Liver (tissue), 3 donors: ENCODE data around the gene GLRX.

Source experiments
- EGR1 ChIP-seq, 2 donors: IDR thresholded peaks; 2 replicates each; pipeline ENCODE4 v1.6.1; 2016 to 2018; ENCODE audit warnings: antibody characterized with exemption in 2 of 2, low read depth in 2 of 2
- FOXA1 ChIP-seq: IDR thresholded peaks from 2 replicates; pipeline ENCODE4 v1.6.1; 2016; ENCODE audit warnings: antibody characterized with exemption
- GABPA ChIP-seq, 2 donors: IDR thresholded peaks in 1 of 2; conservative IDR thresholded peaks in 1 of 2; 2 replicates each; pipeline ENCODE4 v1.6.1; 2016; ENCODE audit warnings: antibody characterized with exemption in 2 of 2, mild to moderate bottlenecking in 1 of 2, moderate library complexity in 1 of 2
- JUND ChIP-seq, 2 donors: IDR thresholded peaks; 2 replicates each; pipeline ENCODE4 v1.6.1; 2016; ENCODE audit warnings: antibody characterized with exemption in 2 of 2
- RAD21 ChIP-seq, 2 donors: IDR thresholded peaks; 2 replicates each; pipeline ENCODE4 v1.6.1; 2016; ENCODE audit warnings: antibody characterized with exemption in 2 of 2, mild to moderate bottlenecking in 2 of 2
- REST ChIP-seq: IDR thresholded peaks from 2 replicates; pipeline ENCODE4 v1.6.1; 2016; ENCODE audit warnings: antibody characterized with exemption, mild to moderate bottlenecking
- TAF1 ChIP-seq: conservative IDR thresholded peaks from 2 replicates; pipeline ENCODE4 v1.6.1; 2016; ENCODE audit warnings: antibody characterized with exemption, mild to moderate bottlenecking
- YY1 ChIP-seq: IDR thresholded peaks from 2 replicates; pipeline ENCODE4 v1.6.1; 2016; ENCODE audit warnings: antibody characterized with exemption, mild to moderate bottlenecking
- TF ChIP-seq, protein P1 (sequence below): fragments of 150-350 bp; IDR thresholded peaks from 2 replicates; pipeline ENCODE4 v1.5.1; 2017; ENCODE audit warnings: improper control_type of control experiment, low read depth, low read length; ENCODE audit not compliant: missing input control
- TF ChIP-seq, protein P2 (sequence below): IDR thresholded peaks from 2 replicates; pipeline ENCODE4 v1.6.1; 2016; ENCODE audit warnings: antibody characterized with exemption
- TF ChIP-seq, protein P3 (sequence below): IDR thresholded peaks from 2 replicates; pipeline ENCODE4 v1.6.1; 2016; ENCODE audit warnings: antibody characterized with exemption
- donor health status: healthy.
- donor health status: healthy.

DNA sequence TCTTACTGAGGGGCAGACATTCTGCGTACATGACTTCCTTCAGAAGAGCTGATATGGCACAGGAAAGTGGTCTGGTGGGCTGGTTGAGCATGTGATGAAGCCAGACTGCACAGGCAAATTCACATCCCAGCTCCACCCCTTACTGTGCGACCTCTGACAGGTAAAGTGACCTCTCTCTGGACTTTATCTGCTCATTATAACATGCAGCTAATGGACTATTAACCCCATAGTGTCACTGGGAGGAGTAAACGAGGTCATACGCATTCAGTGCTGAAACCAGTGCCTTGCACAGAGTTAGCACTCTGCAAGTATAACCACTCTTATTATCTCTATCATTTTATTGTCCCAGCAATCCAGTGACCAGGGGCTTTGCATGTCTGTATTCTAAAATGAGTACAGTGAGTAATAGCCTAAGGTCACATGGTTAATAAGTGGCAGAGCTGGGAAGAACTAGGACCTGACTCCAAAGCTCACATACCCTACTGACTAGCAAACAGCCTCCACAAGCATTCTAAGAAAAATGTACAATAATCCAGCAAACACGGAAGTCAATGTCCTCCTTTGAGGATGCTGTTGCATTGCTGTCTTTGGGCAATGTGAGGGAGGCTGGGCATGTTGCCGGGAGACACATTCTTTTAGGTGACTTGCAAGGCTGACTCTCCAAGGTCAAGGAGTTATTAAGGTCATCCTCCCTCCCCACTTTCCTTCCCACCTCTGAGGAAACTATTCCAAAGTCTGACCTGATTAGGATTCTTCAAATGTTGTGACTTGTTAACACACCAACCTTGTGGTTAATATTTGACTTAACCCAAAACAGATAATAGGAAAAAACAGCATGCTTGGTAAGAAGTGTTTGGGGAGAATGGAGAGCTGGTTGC, 19.0 kb downstream of the GLRX start:
- TF ChIP-seq GABPA (IDR thresholded peaks at IDR 0.05 in 1 of 2, conservative IDR thresholded peaks at IDR 0.05 in 1 of 2) (no peak), YY1 (no peak), TAF1 (no peak), EGR1 (IDR thresholded peaks at IDR 0.05; ENCODE audit: low read depth in 2 of 2) (no peak), FOXA1 (no peak), REST (peak; percentile 18), RAD21 (IDR thresholded peaks at IDR 0.05) (no peak), JUND (IDR thresholded peaks at IDR 0.05) (peak in 1 of 2 donors; percentile 20)
- TF ChIP-seq, protein P1, sequence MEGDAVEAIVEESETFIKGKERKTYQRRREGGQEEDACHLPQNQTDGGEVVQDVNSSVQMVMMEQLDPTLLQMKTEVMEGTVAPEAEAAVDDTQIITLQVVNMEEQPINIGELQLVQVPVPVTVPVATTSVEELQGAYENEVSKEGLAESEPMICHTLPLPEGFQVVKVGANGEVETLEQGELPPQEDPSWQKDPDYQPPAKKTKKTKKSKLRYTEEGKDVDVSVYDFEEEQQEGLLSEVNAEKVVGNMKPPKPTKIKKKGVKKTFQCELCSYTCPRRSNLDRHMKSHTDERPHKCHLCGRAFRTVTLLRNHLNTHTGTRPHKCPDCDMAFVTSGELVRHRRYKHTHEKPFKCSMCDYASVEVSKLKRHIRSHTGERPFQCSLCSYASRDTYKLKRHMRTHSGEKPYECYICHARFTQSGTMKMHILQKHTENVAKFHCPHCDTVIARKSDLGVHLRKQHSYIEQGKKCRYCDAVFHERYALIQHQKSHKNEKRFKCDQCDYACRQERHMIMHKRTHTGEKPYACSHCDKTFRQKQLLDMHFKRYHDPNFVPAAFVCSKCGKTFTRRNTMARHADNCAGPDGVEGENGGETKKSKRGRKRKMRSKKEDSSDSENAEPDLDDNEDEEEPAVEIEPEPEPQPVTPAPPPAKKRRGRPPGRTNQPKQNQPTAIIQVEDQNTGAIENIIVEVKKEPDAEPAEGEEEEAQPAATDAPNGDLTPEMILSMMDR, result no peak
- TF ChIP-seq, protein P2, sequence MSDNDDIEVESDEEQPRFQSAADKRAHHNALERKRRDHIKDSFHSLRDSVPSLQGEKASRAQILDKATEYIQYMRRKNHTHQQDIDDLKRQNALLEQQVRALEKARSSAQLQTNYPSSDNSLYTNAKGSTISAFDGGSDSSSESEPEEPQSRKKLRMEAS, result peak; percentile 20
- TF ChIP-seq, protein P3, sequence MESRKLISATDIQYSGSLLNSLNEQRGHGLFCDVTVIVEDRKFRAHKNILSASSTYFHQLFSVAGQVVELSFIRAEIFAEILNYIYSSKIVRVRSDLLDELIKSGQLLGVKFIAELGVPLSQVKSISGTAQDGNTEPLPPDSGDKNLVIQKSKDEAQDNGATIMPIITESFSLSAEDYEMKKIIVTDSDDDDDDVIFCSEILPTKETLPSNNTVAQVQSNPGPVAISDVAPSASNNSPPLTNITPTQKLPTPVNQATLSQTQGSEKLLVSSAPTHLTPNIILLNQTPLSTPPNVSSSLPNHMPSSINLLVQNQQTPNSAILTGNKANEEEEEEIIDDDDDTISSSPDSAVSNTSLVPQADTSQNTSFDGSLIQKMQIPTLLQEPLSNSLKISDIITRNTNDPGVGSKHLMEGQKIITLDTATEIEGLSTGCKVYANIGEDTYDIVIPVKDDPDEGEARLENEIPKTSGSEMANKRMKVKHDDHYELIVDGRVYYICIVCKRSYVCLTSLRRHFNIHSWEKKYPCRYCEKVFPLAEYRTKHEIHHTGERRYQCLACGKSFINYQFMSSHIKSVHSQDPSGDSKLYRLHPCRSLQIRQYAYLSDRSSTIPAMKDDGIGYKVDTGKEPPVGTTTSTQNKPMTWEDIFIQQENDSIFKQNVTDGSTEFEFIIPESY, result no peak
